NCI-H82 treated with DMSO at 0.1 percent for 48 hours (cell line): Measurements from ENCODE around the gene FAF2.
"Not testable (repeated sequence)": the region's sequence is repeated elsewhere in the genome, so short reads cannot be mapped to it uniquely, and the experiment has no call there.

Experiments
- DNase-seq: peaks from one replicate; lab custom pipeline; 2025; ENCODE audit not compliant: unreplicated experiment; lab: John Stamatoyannopoulos, UW

FAF2 gene

DNA sequence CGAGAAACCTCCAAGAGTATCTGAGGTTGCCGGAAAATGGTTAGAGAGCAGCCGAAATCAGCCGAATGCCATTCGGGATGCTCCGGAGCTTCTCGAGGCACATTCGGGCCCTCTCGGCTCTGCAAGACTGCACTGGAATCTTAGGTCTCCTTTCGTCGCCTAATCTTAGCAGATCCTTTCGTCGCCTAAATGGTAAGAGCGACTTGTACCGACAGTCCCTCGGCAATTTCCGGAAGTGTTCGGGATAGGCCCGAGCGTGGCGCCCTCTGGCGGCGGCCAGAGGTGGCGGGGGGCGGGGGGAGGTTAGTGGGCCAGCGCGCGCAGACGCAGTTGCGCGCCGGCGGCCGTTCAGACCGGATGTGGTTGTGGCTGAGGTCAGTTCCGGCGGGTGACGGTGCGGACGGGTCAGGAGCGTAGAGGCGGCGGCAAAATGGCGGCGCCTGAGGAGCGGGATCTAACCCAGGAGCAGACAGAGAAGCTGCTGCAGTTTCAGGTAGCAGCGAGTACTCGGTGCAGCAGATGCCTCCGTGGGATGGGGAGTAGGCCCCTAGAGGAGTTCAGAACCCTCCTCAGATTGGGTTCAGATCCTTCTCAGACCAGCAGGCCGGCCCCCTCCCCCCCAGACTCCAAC is at the start of gene FAF2:
TSS of gene FAF2 (plus strand) at position 408 of the 631 bp plus-strand sequence. CDS start at position 431, 23 bp downstream.
- DNase-seq: peak; percentile 87

DNA sequence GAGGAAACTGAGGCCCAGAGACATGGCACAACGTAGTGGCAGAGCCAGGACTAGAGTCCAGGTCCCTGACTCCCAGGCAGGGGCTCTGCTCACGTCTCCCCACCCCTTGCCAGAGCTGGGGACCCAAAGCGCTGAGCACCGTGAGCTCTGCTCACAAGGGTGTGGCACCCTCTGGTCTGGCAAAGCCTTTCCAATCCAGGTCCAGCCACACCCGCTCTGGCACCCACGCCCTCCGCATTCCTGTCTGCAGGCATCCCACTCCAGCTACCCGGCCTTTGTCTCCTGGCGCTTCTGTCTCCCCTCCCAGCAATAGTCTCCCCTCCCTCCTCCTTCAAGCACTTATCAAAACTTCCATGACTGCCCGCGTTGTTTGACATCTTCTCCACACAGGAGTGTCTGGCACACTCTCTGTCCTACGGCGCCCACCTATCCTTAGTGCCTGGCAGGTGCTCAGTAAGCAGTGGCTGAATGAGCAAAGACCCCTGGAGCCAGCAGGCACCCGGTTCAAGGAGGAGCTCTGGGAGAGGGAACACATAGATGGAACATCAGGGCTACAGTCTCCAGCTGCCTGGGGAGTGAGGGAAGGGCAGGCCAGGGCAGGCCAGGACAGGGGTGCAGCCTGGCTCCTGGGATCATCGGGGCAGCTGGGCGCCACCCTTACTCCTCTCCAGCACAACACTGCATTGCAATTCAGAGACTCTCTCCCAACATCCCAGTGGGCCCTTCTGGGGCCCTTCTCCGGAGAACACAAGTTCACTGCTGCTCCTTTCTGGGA is 47.6 kb upstream of the FAF2 start:
- DNase-seq: no peak

DNA sequence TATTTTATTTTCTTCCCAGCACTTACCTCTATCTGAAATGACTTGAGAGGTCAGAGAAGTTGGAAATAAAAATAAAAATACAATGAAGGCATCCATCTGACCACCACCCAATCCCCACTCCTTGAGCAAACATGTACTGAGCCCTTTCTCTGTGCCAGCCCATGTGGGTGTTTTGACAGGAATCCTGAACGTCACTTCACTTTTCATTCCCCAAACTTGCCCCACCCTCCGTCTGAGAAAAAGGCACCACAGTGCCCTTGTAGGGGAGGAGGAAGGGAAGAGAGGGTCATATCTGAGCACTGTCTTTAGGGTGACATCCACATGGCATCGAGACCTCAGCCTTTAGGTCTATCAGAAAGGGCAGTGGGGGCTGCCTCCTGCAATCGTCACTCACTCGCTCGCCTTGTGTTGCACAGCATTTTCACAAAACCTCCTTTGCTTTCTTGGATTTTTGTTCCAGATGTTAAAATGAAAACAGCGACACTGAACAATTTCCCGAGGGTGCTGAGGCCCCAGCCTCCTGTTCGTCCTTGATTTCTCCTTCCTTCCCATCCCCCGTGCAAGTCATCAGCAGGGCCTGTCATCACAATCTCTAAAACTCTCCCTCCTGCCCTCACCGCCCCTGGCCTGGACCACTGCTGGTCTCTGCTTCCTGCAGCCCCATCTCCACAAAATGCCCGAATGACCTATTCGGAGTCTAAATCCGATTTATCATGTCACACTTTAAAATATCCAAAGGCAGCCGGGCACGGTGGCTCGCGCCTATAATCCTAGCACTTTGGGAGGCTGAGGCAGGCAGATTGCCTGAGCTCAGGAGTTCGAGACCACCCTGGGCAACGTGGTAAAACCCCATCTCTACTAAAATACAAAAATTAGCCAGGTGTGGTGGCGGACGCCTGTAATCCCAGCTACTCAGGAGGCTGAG is 46.6 kb upstream of the FAF2 start:
- DNase-seq: no peak

GRCh38 chr5:176405656-176406435 is 42.3 kb upstream of the FAF2 start:
- no peak for DNase-seq

GRCh38 chr5:176406436-176407052 is 41.6 kb upstream of the FAF2 start:
- peak; percentile 25 for DNase-seq

- DNase-seq: no peak
Observed at GRCh38 chr5:176407456-176408251, 40.5 kb upstream of the FAF2 start.

- not testable (repeated sequence) for DNase-seq
Observed at GRCh38 chr5:176408252-176408573, 40.0 kb upstream of the FAF2 start.

GRCh38 chr5:176408590-176408989 is 39.6 kb upstream of the FAF2 start:
- DNase-seq: no peak

DNA sequence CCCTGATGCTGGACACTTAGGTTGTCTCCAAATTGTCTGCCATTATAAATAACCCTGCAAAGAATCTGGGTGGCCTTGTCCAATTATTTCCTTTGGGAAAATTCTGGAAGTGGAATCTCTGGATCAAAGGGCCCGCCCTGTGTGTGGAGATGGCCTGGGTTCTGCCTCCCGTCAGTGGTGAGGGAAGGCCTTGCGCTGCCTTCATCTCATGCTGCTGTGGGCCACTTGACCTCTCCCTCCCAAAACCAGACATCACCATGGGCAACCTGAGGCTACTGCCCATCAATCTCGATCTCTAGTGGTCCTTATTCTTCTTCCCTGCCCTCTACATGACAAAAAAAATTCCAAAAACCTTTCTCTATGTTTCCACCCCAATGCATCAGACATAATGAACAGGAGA is 38.4 kb upstream of the FAF2 start:
- DNase-seq: no peak

GRCh38 chr5:176410486-176411180 is 37.6 kb upstream of the FAF2 start:
- no peak for DNase-seq

DNA sequence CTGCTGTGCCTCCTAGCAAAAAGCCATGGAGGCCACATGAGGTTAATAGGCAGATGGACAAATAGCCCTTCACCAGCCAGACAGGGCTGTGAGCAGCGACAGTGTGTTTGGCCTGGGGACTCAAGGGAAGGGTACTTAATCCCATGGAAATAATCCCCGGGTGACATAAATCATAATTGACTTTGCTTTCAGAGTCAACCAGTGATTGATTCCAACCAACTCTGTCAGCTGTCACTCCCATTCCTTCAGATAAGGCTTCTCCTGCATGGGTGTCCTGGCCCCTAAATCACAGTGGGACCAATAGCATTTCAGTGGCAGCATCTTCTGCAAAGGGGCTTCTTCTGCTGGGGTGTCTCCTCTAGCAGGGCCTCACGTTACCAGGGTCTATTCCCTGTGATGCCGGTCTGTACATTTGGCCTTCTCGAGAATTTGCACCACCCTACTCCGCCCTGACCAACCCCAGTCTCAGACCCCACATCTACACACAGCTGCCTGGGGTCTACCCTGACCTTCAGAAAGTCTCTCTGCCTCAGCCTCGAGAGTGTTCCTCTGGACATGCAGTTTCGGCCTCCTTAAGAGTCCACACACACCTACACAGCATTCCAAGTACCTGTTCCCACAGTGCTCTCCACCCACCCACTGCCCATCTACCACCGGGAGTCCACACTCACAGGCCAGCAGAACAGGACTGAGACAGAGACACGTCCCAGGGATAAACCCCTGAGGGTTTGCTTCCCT is 35.5 kb upstream of the FAF2 start:
- peak; percentile 37 for DNase-seq

- no peak for DNase-seq
Observed at GRCh38 chr5:176413255-176413565, 35.0 kb upstream of the FAF2 start.

DNA sequence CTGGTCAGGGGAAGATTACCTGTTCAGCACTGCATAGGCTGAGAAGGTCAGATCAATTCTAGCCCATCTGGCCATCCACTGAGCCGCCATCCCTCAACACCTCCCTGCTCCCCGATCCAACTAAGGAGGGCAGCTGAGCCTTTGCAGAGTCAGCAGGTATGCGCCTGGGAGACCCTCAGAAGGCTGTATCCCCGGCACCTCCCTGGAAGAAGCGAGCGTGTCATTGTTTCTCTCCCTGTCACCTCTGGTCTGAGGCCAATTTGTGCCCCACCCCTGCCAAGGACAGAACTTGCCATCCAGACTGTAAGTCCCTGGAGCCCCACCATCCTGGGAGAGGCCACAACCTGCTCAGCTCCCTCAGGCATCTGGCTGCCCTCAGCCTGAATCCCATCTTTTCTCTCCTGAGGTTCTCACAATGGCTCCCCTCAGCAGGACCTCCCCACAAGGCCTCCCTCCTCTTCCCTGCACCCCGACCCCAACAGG is 34.4 kb upstream of the FAF2 start:
- no peak for DNase-seq

- DNase-seq: no peak
Observed at GRCh38 chr5:176414704-176415103, 33.5 kb upstream of the FAF2 start.

- no peak for DNase-seq
Observed at GRCh38 chr5:176415240-176415951, 32.8 kb upstream of the FAF2 start.

- peak; percentile 15 for DNase-seq
Observed at GRCh38 chr5:176415952-176416924, 31.9 kb upstream of the FAF2 start, which contains the start of gene CLTB. Gene CLTB (minus strand): TSS chr5:176416539. CDS start chr5:176416363, 176 bp downstream.
